Fibroblast of skin of right biceps (primary cell): Measurements from ENCODE around the gene RPTOR.
"Not testable (repeated sequence)": the region's sequence is repeated elsewhere in the genome, so short reads cannot be mapped to it uniquely, and the experiment has no call there.

Source experiments
- DNase-seq: peaks from one replicate; pipeline ENCODE4 v3.0.0-alpha.2; 2013

The RPTOR gene

GRCh38 chr17:80871341-80871740 lies 326.7 kb downstream of the RPTOR start:
- no peak for DNase-seq

DNA sequence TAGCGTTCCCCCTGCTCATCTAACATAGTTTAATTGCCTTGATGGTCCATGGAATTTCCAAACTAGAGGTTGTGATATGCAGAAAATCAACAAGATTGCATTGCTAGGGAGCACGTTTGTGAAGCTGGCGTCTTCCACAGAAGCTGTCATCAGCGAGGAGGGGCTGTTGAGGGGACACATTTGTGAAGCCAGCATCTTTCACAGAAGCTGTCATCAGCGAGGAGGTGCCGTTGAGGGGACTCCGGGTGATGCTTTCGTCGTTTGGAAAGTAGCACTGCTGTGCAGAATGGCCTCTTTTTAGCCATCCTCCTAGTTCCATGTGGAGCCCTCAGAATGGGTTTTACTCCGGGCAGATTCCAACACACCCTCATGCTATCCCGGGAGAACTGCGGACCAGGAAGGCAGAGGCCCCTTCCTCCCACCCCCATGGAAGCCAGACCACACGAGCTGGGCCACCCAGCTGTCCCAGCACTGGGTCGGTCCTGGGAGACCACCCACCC lies 327.4 kb downstream of the RPTOR start:
- no peak for DNase-seq

DNA sequence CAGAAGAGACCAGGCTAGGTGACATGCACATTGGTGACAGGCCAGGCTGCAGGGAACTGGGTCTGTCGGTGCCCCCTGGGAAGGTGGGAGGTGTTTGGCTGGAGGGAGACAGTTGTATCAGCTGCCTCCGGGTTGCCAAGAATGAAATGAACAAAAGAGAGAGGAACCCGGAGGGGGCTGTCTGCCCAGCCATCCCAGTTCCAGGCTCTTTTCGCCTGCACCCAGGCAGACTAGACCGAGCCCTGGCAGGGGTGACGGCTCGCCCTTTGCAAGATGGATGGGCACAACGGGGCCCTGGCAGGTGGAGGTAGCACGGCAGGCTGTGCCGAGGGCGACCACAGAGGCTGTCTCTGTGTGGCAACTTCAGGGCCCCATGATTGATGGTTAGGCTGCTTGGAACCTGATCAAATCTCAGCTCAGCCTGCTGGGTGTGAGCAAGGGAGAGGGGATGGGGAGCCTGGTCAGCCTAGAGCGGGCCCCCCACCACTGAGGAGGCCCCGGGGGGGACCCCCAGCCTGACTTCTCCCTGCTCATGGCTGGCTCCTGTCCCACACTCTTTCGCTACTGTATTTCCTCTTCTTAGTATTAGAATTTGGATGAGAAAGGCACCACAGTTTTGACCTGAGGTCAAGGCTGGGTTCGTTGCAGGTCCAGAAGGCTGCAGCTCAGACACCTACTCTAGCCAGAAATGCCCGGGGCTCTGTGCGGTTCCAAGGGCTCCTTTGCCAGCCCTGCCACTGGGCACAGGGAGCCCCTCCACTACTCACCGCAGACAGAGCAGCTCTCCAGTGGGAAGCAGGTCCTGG lies 328.1 kb downstream of the RPTOR start:
- DNase-seq = no peak

DNA sequence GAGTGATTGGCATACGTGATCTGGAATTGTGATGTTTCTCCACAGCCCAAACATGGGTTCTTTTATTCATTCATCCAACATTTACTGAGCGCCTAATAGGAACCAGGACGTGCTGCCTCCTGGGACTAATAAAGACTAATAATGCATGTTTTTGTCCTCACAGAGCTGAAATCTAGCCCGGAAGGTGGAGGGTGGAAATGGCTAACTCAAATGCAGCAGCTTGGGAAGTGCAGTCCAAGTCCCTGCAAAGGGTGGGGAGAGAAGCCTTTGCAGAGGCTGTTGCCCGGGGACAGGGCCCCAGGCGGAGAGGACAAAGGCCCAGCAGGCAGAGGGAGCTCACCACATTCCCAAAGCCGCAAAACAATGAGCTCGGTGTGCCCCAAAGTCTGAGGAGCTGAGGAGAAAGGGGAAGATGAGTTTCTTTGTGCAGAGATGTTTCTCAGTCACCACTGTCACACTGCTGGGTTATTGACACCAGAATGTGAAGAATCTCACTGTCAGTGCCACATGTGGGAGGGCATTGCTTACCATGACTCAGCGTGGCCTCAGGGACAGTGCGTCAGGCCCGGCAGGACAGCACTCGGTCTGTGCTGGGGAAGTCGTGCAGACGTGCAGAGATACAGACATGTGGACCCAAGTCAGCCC lies 328.8 kb downstream of the RPTOR start:
- DNase-seq = peak; percentile 28

GRCh38 chr17:80874866-80875445 lies 330.3 kb downstream of the RPTOR start:
- no peak for DNase-seq

- not testable (repeated sequence) for DNase-seq
Measured at GRCh38 chr17:80875480-80875995, 330.9 kb downstream of the RPTOR start.

DNA sequence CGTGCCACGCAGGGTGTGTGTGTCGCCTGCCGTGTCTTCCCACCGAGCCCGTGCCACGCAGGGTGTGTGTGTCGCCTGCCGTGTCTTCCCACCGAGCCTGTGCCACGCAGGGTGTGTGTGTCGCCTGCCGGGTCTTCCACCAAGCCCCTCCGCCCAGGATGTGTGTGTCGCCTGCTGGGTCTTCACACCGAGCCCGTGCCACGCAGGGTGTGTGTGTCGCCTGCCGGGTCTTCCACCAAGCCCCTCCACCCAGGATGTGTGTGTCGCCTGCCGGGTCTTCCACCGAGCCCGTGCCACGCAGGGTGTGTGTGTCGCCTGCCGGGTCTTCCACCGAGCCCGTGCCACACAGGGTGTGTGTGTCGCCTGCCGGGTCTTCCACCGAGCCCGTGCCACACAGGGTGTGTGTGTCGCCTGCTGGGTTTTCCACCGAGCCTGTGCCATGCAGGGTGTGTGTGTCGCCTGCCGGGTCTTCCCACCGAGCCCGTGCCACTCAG lies 331.9 kb downstream of the RPTOR start:
- DNase-seq = not testable (repeated sequence)

- no peak for DNase-seq
Measured at GRCh38 chr17:80876950-80877728, 332.5 kb downstream of the RPTOR start.

GRCh38 chr17:80877729-80878303 lies 333.2 kb downstream of the RPTOR start:
- no peak for DNase-seq

GRCh38 chr17:80878876-80879722 lies 334.5 kb downstream of the RPTOR start:
- no peak for DNase-seq

GRCh38 chr17:80879723-80880647 lies 335.3 kb downstream of the RPTOR start:
- no peak for DNase-seq

DNA sequence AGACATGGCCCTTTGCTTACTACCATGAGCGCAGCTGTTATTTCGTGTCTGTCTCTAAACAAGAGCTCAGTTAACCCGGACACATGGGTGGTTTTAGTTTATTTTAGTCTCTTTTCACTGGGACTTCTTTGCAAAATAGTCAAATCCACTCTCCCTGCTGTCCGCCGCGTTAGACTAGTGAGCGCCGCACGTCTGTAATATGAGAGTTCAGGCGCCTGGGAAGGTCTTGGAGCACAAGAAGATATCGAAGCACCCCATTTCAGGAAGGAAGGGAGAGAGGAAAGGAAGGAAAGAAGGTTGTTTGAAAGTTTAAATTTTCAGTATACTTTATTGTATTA lies 336.0 kb downstream of the RPTOR start:
- no peak for DNase-seq

DNA sequence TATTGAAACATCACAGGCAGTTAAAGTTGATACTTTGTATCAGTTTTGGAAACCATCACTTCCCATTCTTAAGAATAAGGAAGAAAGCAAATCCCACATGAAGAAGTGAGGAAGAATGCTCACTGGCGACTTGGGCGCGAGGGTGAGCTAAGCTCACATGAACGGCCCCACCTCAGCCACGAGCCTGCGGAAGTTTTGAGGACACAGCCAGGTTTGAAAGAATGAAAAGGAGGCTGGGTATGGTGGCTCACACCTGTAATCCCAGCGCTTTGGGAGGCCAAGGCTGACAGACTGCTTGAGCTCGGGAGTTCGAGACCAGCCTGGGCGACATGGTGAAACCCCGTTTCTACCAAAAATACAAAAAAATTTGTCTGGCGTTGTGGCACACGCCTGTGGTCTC lies 336.7 kb downstream of the RPTOR start:
- no peak for DNase-seq

DNA sequence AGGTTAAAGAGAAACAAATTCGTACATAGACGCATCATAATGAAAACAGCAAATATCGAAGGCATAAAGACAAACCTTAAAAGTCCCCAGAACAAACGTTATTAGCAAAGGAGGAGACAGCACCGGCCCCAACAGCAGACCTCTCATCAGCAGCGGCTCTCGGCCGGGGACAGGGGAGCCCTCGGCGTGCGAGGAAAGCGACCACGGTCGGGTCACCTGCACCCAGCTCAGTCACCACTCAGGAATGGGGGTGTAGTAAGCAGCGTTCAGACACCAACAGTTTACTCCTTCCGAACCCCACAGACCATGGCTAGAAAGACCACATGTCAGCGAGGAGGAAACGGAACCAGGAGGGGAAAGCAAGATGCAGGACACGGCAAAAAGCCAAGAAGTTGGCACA lies 337.7 kb downstream of the RPTOR start:
- DNase-seq = no peak

DNA sequence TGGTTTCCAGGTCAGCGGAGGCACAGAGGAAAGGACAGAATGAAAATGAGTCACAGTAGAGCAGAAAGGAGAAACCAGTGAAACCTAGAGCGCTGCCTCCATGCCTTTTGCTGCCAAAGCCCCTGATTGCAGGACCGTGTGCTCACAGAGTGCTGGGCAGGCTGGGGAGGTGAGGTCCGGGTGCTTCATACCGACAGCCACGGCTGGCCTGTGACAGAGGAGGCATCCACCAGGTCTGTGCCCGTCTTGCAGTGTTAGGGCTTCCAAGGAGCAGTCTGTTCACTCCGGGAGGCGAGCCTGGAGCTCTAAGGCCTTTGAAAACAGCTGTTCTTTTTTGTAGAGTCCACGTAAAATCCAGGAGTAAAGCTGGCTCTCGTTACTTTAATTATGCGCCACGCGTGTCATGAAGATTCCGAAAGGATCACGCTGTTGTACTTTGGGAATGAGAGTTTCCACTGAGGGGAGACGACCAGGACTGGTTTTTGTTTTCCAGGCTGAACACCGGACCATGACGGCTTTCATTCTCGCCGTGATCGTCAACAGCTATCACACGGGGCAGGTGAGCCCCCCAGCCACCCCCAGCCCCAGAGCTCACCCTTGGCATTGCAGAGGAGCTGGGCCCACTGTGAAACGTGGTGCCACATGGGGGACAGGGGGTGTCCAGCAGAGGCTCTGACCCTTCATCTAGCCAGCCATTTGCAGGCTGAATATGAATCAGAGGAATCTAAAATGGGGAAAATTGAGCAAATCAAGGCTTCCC lies 338.5 kb downstream of the RPTOR start:
- DNase-seq = no peak

- no peak for DNase-seq
Measured at GRCh38 chr17:80883831-80884735, 339.4 kb downstream of the RPTOR start.

- DNase-seq = no peak
Measured at GRCh38 chr17:80884811-80885210, 340.2 kb downstream of the RPTOR start.

GRCh38 chr17:80885947-80886582 lies 341.4 kb downstream of the RPTOR start:
- DNase-seq = no peak
